HG02588 (cell line): Measurements from ENCODE around the gene CCDC88B.

Source experiments
- ATAC-seq: cut with Tn5 transposase; IDR thresholded peaks from one replicate; pipeline ENCODE4 v1.9.1; 2021; ENCODE audit warnings: mild to moderate bottlenecking, moderate library complexity; ENCODE audit not compliant: unreplicated experiment

Gene CCDC88B

DNA sequence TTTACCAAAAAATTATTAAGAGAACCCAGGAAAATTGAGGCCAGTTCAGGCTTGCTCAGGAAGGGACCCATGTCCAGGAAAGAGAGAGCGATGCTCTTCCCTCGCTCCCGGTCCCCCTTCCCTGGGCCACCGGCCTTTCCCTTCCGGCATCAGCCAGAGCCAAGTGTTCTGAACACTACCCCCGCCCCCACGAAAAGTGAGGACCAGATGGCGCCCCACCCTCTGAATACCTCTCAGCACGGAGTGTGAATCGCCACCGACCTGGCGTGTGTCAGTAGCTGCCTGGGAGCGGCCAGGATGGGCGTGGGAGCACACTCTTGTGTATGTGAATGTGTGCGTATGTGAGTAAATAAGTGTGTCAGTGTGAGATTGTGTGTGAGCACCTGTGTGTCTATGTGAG is 39.2 kb downstream of the CCDC88B start:
- no peak for ATAC-seq

DNA sequence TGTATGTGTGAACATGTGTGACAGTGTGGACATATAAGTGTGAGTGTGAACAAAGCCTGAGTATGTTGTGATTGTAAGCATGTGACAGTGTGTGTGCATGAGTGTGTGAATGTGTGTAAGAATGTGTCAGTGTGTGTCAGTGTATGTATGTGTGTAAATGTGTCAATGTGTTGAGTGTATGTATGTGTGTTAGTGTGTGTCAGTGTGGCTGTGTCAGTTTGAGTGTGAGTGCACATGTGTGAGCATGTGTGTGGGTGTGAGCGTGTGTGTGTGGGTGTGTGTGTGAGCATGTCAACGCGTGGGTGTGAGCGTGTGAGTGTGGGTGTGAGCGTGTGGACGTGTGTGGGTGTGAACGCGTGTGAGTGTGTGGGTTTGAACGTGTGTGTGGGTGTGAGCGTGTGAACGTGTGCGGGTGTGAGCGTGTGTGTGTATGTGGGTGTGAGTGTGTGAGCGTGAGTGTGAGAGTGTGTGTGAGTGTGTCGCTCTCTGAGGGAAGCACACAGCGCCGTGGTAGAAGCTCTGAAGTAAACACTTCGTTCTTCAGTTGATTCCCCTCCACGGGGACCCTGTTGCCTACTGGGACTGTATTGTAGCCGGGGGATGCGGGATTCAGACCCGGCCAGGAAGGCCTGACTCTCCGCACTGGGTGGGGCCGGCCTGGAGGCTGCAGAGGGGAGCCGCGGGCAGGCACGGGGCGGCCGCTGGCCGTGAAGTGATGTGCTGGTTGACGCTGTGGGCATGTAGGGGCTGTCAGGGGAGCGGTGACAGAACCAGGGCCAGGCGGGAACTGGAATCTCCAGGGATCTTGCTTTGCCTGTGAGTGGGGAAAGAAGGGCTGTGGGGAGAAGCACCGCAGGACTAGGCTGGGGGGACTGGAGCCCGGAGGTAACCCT is 40.1 kb downstream of the CCDC88B start:
- no peak for ATAC-seq

DNA sequence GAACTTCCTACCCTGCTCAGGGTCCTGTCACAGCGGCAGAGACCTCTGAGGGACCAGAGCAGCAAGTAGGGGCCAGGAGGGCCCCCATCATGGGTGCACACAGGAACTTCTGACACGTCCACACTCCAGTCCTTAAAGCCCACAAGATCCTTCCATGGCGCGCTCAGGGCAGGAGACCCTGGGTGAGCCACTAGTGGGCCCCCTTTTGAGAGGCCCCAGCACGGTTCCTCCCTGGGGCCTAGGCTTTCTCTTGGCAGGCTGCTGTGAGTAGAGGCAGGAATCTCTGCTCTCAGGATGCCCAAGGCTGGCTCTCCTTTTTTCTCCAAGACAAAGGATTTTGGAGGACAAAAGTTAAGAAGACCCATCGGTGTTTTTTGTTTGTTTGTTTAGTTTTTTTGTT is 41.3 kb downstream of the CCDC88B start:
- no peak for ATAC-seq

GRCh38 chr11:64382047-64382446 is 42.0 kb downstream of the CCDC88B start:
- no peak for ATAC-seq

- no peak for ATAC-seq
These were observed 42.6 kb downstream of the CCDC88B start for GRCh38 chr11:64382586-64382985.

GRCh38 chr11:64383580-64383979 is 43.6 kb downstream of the CCDC88B start:
- ATAC-seq, result no peak

- ATAC-seq, result no peak
These were observed 44.2 kb downstream of the CCDC88B start for GRCh38 chr11:64384028-64384737.

- no peak for ATAC-seq
These were observed 45.3 kb downstream of the CCDC88B start for GRCh38 chr11:64384981-64385944.

- ATAC-seq, result no peak
These were observed 46.1 kb downstream of the CCDC88B start for GRCh38 chr11:64385945-64386704.

DNA sequence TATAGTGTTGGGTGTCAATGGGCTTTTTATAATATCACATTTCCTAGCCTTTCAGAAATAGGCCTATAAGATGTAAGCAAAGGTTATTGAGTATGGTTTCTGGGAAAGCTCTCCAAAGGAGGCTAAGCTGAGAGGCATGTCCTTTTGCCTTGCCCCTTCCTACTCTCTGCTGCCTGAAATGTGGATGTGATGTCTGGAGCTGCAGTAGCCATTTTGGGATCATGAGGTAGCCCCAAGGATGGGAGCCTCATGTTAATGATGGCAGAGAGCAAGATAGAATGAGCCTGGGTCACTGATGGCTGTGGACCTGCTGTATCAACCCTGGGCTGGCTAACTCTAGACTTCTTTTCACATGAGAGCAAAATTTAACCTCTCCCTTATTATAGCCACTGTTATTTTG is 47.9 kb downstream of the CCDC88B start:
- no peak for ATAC-seq

DNA sequence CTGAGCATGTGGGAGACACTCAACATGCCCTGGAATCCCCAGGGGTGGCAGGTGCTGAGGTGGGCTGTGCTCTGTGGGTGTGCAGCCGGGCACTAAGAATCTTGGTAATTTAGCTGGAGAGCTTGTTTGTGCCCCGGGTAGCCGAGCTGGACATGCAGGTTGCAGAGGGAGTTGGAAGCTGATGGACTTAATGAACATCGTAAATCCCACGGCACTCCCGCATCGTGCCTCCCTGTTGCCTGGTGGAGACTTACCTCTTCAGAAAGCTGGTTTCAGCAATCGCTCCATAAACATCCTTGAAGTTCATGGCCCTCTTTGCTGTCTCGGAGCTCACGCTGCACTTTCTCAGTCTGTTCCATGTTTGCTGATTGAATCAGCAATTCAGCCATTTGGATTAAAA is 48.9 kb downstream of the CCDC88B start:
- no peak for ATAC-seq

GRCh38 chr11:64389851-64390250 is 49.8 kb downstream of the CCDC88B start:
- no peak for ATAC-seq

DNA sequence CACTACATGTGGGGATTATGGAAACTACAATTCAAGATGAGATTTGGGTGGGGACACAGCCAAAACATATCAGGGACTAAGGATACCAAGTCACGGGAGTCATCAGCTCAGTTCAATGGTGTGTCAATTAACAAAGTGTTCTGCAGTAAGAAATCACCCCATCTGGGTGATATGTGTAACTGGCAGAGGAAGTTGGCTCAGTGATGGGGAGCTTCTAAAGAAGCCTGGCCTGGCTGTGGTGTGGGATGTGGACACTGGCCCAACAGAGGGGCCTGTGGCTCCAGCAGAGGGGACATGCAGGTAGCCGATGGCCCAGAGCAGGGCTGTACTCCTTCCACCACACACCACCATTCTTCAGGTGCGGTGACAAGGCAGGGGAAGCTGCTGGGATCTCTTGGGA is 50.6 kb downstream of the CCDC88B start:
- no peak for ATAC-seq

DNA sequence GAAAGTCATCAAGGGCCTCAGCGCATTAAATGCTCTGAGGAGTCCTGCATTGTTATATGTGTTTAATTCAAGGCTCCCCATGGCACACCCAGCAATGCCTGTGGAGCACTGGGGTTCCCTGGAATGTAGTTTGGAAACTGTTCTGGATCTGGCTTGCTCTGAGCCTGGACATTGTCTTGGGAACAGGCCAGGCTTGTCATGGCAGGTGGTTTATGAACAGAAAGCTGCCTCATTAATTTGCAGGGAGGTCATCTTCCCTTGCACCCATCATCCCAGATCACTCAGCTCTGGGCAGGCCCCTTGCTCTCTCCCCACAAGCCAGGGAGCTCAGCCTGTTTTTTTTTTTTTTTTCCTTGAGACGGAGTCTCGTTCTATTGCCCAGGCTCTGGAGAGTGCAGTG is 51.8 kb downstream of the CCDC88B start:
- ATAC-seq, result no peak

DNA sequence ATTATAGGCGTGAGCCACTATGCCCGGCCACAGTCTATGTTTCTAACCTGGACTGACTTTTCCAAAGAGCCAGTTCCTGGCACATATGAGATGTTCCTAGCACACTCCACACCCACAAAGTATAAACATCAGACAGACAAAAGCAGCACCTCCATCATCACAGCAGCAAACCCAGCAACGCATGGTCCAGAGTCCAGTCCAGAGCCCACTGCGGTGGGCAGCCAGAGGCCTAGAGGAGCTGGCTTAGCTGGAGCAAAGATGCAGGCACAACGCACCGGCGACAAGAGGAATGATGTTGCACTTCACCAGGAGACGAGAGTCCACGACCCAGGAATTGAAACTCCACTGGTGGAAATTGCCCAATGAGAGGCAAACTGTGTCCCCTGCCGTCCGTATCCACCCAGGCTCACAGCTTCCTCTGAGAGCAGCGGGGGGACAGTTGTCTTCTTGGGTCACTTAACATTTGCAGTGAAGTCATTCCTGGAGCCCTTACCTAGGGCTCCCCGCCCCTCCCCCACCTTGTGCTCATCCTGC is 55.6 kb downstream of the CCDC88B start:
- ATAC-seq, result no peak

DNA sequence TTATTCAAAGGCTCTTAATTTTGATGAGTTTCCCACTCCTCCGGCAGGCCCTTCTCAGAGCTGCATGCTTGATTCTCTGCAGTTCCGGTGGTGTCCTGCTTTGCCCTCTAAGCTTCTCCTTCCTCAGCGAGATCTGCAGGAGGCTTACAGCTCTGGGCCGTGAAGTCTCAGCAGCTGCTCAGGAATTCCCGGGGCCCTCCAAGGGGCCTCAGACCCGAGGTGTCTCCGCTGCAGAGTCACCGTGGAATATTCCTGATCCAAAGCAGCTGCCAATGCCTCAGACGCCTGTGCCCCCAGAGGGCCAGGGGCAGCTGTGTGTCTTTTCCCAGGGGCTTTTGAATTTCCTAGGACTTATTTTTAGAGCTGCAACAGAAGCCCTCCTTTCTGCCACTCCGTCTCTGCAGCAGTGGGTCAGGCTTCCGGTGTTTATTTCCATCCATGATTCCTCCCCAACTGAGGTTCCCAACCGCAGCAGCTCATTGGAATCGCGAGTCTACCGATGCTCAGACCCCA is 56.1 kb downstream of the CCDC88B start:
- ATAC-seq, result no peak

GRCh38 chr11:64400102-64400501 is 60.1 kb downstream of the CCDC88B start:
- ATAC-seq, result no peak

DNA sequence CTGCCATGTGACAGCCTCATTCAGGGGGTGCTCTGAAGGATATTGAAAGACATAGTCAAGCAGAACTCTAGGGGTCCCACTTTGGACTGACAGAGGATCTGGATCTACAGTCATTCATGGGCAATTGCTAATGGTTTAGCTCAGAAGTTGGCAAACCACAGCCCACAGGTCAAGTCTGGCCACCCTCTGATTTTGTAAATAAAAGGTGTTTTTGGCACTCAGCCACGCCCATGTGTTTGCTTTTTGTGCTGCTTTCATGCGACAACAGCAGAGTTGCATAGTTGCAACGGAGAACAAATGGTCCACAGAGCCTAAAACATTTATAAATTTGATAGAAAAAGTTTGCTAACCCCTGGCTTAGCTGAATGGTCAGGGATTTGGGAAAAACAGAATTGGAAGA is 60.7 kb downstream of the CCDC88B start:
- ATAC-seq, result no peak

DNA sequence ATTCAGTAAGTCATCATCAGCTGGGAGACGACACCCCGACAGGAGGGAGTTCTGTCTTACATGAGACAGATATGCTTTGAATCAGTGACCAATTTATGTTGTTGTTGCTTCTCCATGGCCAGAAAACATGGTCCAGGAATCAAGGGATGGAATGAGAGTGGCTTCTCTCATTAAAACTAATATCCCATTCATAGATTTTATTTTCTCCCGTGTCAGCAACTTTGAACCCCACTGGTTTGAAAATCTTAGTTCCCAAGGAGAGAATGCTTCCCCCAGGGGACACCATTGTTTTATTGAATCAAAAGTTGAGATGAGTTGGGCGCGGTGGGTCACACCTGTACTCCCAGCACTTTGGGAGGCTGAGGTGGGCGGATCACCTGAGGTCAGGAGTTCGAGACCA is 61.8 kb downstream of the CCDC88B start:
- no peak for ATAC-seq

GRCh38 chr11:64403106-64403505 is 63.1 kb downstream of the CCDC88B start:
- ATAC-seq, result no peak
